ENCODE data around the gene DNAL4.

DNAL4 gene

GRCh38 chr22:38830845-38831108 lies 36.8 kb upstream of the DNAL4 start:
- H3K27ac Mint-ChIP-seq, result no peak overlapping the region
- no peaks in the 10 kb centered on the region for H3K9me3 Mint-ChIP-seq

GRCh38 chr22:38830026-38830844 lies 36.3 kb upstream of the DNAL4 start:
- no peak overlapping the region for H3K27ac Mint-ChIP-seq
- ATAC-seq, result no peak

More at GRCh38 chr22:38830845-38831108, 36.8 kb upstream of the DNAL4 start:
- Mint-ChIP-seq H3K27me3 (no peaks in the 10 kb centered on the region), H3K4me3 (no peak overlapping the region), H3K4me1 (no peaks in the 10 kb centered on the region)
- no peak for DNase-seq
- ATAC-seq, result no peak

GRCh38 chr22:38829485-38829884 lies 35.5 kb upstream of the DNAL4 start:
- ATAC-seq, result no peak

More at GRCh38 chr22:38830026-38830844, 36.3 kb upstream of the DNAL4 start:
- H3K4me1 Mint-ChIP-seq, result no peaks in the 10 kb centered on the region
- no peak for DNase-seq
- H3K27me3 Mint-ChIP-seq, result no peaks in the 10 kb centered on the region
- no peak overlapping the region for H3K4me3 Mint-ChIP-seq
- H3K9me3 Mint-ChIP-seq, result no peaks in the 10 kb centered on the region

GRCh38 chr22:38828616-38829205 lies 34.8 kb upstream of the DNAL4 start:
- no peaks in the 10 kb centered on the region for H3K27me3 Mint-ChIP-seq
- H3K27ac Mint-ChIP-seq, result no peak overlapping the region
- no peak overlapping the region for H3K4me3 Mint-ChIP-seq
- ATAC-seq, result no peak
- H3K4me1 Mint-ChIP-seq, result no peaks in the 10 kb centered on the region
- DNase-seq, result no peak
- H3K9me3 Mint-ChIP-seq, result no peaks in the 10 kb centered on the region

More at GRCh38 chr22:38829485-38829884, 35.5 kb upstream of the DNAL4 start:
- Mint-ChIP-seq H3K4me3 (no peak overlapping the region), H3K9me3 (no peaks in the 10 kb centered on the region), H3K27ac (no peak overlapping the region), H3K27me3 (no peaks in the 10 kb centered on the region), H3K4me1 (no peaks in the 10 kb centered on the region)
- DNase-seq, result no peak

GRCh38 chr22:38828191-38828590 lies 34.2 kb upstream of the DNAL4 start:
- H3K4me1 Mint-ChIP-seq, result no peaks in the 10 kb centered on the region
- H3K4me3 Mint-ChIP-seq, result no peak overlapping the region
- ATAC-seq, result no peak
- no peaks in the 10 kb centered on the region for H3K9me3 Mint-ChIP-seq
- H3K27me3 Mint-ChIP-seq, result no peaks in the 10 kb centered on the region
- peak overlapping the region in 1 of 2 donors; percentile 34 for H3K27ac Mint-ChIP-seq
- DNase-seq, result no peak

- ATAC-seq (no peak), DNase-seq (no peak)
- H3K27me3 Mint-ChIP-seq, result no peaks in the 10 kb centered on the region
- H3K27ac Mint-ChIP-seq, result no peak overlapping the region
- no peak overlapping the region for H3K4me3 Mint-ChIP-seq
- no peaks in the 10 kb centered on the region for H3K4me1 Mint-ChIP-seq
- H3K9me3 Mint-ChIP-seq, result no peaks in the 10 kb centered on the region
Observed at GRCh38 chr22:38827510-38827909, 33.6 kb upstream of the DNAL4 start.

GRCh38 chr22:38826801-38827200 lies 32.9 kb upstream of the DNAL4 start:
- H3K4me3 Mint-ChIP-seq, result no peak overlapping the region
- no peak overlapping the region for H3K27ac Mint-ChIP-seq
- no peak for ATAC-seq
- no peaks in the 10 kb centered on the region for H3K4me1 Mint-ChIP-seq
- no peak for DNase-seq
- H3K27me3 Mint-ChIP-seq, result no peaks in the 10 kb centered on the region
- no peaks in the 10 kb centered on the region for H3K9me3 Mint-ChIP-seq

- ATAC-seq, result no peak
- no peaks in the 10 kb centered on the region for H3K4me1 Mint-ChIP-seq
- no peaks in the 10 kb centered on the region for H3K27me3 Mint-ChIP-seq
- H3K9me3 Mint-ChIP-seq, result no peaks in the 10 kb centered on the region
- no peak overlapping the region for H3K4me3 Mint-ChIP-seq
- H3K27ac Mint-ChIP-seq, result no peak overlapping the region
- no peak for DNase-seq
Observed at GRCh38 chr22:38826386-38826785, 32.4 kb upstream of the DNAL4 start.

GRCh38 chr22:38824585-38824984 lies 30.6 kb upstream of the DNAL4 start:
- Mint-ChIP-seq H3K27me3 (no peaks in the 10 kb centered on the region), H3K4me1 (no peaks in the 10 kb centered on the region), H3K9me3 (no peaks in the 10 kb centered on the region), H3K4me3 (no peak overlapping the region), H3K27ac (no peak overlapping the region)
- ATAC-seq (peak; percentile 66), DNase-seq (peak; percentile 35 to 36)

- ATAC-seq, result no peak
- Mint-ChIP-seq H3K27ac (no peak overlapping the region), H3K4me1 (no peaks in the 10 kb centered on the region), H3K27me3 (no peaks in the 10 kb centered on the region), H3K9me3 (no peaks in the 10 kb centered on the region), H3K4me3 (no peak overlapping the region)
- no peak for DNase-seq
Observed at GRCh38 chr22:38823637-38824036, 29.7 kb upstream of the DNAL4 start.

GRCh38 chr22:38823076-38823475 lies 29.1 kb upstream of the DNAL4 start:
- no peak overlapping the region for H3K27ac Mint-ChIP-seq
- no peaks in the 10 kb centered on the region for H3K9me3 Mint-ChIP-seq
- no peak overlapping the region for H3K4me3 Mint-ChIP-seq
- ATAC-seq, result no peak
- no peaks in the 10 kb centered on the region for H3K27me3 Mint-ChIP-seq
- no peaks in the 10 kb centered on the region for H3K4me1 Mint-ChIP-seq
- no peak for DNase-seq

GRCh38 chr22:38820020-38820419 lies 26.1 kb upstream of the DNAL4 start:
- no peak for DNase-seq
- no peak for ATAC-seq
- no peak overlapping the region for H3K4me3 Mint-ChIP-seq
- no peak overlapping the region for H3K27ac Mint-ChIP-seq
- H3K27me3 Mint-ChIP-seq, result no peaks in the 10 kb centered on the region
- H3K4me1 Mint-ChIP-seq, result no peaks in the 10 kb centered on the region
- H3K9me3 Mint-ChIP-seq, result no peaks in the 10 kb centered on the region

GRCh38 chr22:38819387-38819940 lies 25.5 kb upstream of the DNAL4 start:
- Mint-ChIP-seq H3K27ac (no peak overlapping the region), H3K9me3 (no peaks in the 10 kb centered on the region), H3K4me1 (no peaks in the 10 kb centered on the region), H3K27me3 (no peaks in the 10 kb centered on the region), H3K4me3 (no peak overlapping the region)
- DNase-seq, result no peak
- ATAC-seq, result no peak

GRCh38 chr22:38817196-38817595 lies 23.3 kb upstream of the DNAL4 start:
- ATAC-seq, result no peak
- H3K27ac Mint-ChIP-seq, result no peak overlapping the region
- no peak overlapping the region for H3K4me3 Mint-ChIP-seq
- no peaks in the 10 kb centered on the region for H3K27me3 Mint-ChIP-seq
- DNase-seq, result no peak
- H3K9me3 Mint-ChIP-seq, result no peaks in the 10 kb centered on the region
- no peaks in the 10 kb centered on the region for H3K4me1 Mint-ChIP-seq

- Mint-ChIP-seq H3K4me1 (no peaks in the 10 kb centered on the region), H3K27me3 (no peaks in the 10 kb centered on the region), H3K27ac (no peak overlapping the region), H3K9me3 (peaks cover 0 to 5% of the 10 kb centered on the region in 2 donors), H3K4me3 (no peak overlapping the region)
- DNase-seq (no peak), ATAC-seq (no peak)
Observed at GRCh38 chr22:38815842-38816241, 21.9 kb upstream of the DNAL4 start.

- H3K4me1 Mint-ChIP-seq, result no peaks in the 10 kb centered on the region
- H3K27me3 Mint-ChIP-seq, result no peaks in the 10 kb centered on the region
- no peak overlapping the region for H3K27ac Mint-ChIP-seq
- H3K9me3 Mint-ChIP-seq, result peaks cover 5 to 12% of the 10 kb centered on the region in 2 donors
- DNase-seq (no peak), ATAC-seq (no peak)
- no peak overlapping the region for H3K4me3 Mint-ChIP-seq
Observed at GRCh38 chr22:38811241-38811640, 17.3 kb upstream of the DNAL4 start.

Measured in stimulated activated naive CD8-positive, alpha-beta T cell treated with anti-CD3 and anti-CD28 coated beads, Interleukin-15, amount 100 ng/mL, for 72 hours (primary cell).